Hepatocyte (in vitro differentiated cells): ENCODE results near the gene PSMC1.

Experiments
- CTCF ChIP-seq: fragments of 200-600 bp; sonication (generic); IDR thresholded peaks from 2 replicates; pipeline ENCODE4 v1.5.1; 2016; ENCODE audit warnings: antibody characterized with exemption, mild to moderate bottlenecking; ENCODE audit not compliant: poor library complexity
- EZH2 ChIP-seq: fragments of 200-600 bp; sonication (generic); IDR thresholded peaks from 2 replicates; pipeline ENCODE4 v1.6.1; 2016; ENCODE audit warnings: antibody characterized with exemption, mild to moderate bottlenecking, borderline replicate concordance
- EZH2phosphoT487 ChIP-seq: fragments of 200-600 bp; sonication (generic); IDR thresholded peaks from one replicate; pipeline ENCODE4 v1.6.1; 2018; ENCODE audit warnings: antibody characterized with exemption, mild to moderate bottlenecking, low read depth, moderate library complexity; ENCODE audit not compliant: unreplicated experiment, severe bottlenecking

DNA sequence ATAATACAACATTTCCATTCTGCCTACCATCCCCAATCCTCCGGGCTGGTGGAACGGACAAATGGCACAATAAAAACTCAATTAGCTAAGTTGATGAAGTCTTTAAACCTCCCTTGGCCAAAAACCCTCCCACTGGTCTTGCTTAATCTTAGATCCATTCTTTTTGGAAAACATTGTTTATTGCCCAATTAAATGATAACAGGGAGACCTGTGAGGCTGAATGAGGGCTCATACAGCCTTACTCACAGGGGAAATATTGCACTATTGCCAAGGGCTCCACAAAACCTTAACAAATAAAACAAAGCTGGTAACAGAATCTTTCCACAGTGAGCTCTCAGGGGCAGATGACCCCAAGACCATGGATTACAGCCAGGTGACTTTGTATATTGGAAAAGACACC is 7.8 kb upstream of the PSMC1 start:
- no peak for TF ChIP-seq CTCF
- no peak for TF ChIP-seq EZH2
- no peak for TF ChIP-seq EZH2phosphoT487
